ENCODE results near the gene UGT1A10.
"Not testable (repeated sequence)": the region's sequence is repeated elsewhere in the genome, so short reads cannot be mapped to it uniquely, and the experiment has no call there.

Gene UGT1A10

GRCh38 chr2:233691443-233692433 is 55.5 kb downstream of the UGT1A10 start:
- no peak for DNase-seq (ENCODE audit: extremely low read depth in 1 of 2, low read depth in 1 of 2)

- DNase-seq (ENCODE audit: extremely low read depth in 1 of 2, low read depth in 1 of 2): no peak
Observed at GRCh38 chr2:233692648-233693047, 56.4 kb downstream of the UGT1A10 start, which contains the start of gene UGT1A6. UGT1A6 (plus strand) TSS chr2:233692890; CDS start chr2:233693005, 115 bp downstream.

- no peak for DNase-seq (ENCODE audit: extremely low read depth in 1 of 2, low read depth in 1 of 2)
Observed at GRCh38 chr2:233693963-233694362, 57.7 kb downstream of the UGT1A10 start.

- no peak for DNase-seq (ENCODE audit: extremely low read depth in 1 of 2, low read depth in 1 of 2)
Observed at GRCh38 chr2:233698740-233699139, 62.5 kb downstream of the UGT1A10 start.

GRCh38 chr2:233699424-233700027 is 63.3 kb downstream of the UGT1A10 start:
- DNase-seq (ENCODE audit: extremely low read depth in 1 of 2, low read depth in 1 of 2): no peak

- DNase-seq (ENCODE audit: extremely low read depth in 1 of 2, low read depth in 1 of 2): no peak
Observed at GRCh38 chr2:233700028-233700635, 63.9 kb downstream of the UGT1A10 start.

GRCh38 chr2:233700842-233701241 is 64.6 kb downstream of the UGT1A10 start:
- DNase-seq (ENCODE audit: extremely low read depth in 1 of 2, low read depth in 1 of 2): not testable (repeated sequence)

GRCh38 chr2:233702238-233702637 is 66.0 kb downstream of the UGT1A10 start:
- DNase-seq (ENCODE audit: extremely low read depth in 1 of 2, low read depth in 1 of 2): no peak

- no peak for DNase-seq (ENCODE audit: extremely low read depth in 1 of 2, low read depth in 1 of 2)
Observed at GRCh38 chr2:233705911-233706506, 69.8 kb downstream of the UGT1A10 start.

GRCh38 chr2:233706720-233707119 is 70.5 kb downstream of the UGT1A10 start:
- no peak for DNase-seq (ENCODE audit: extremely low read depth in 1 of 2, low read depth in 1 of 2)

GRCh38 chr2:233707940-233708644 is 71.8 kb downstream of the UGT1A10 start:
- DNase-seq (ENCODE audit: extremely low read depth in 1 of 2, low read depth in 1 of 2): no peak

- no peak for DNase-seq (ENCODE audit: extremely low read depth in 1 of 2, low read depth in 1 of 2)
Observed at GRCh38 chr2:233708942-233709341, 72.7 kb downstream of the UGT1A10 start.

- peak; percentile 34 to 55 for DNase-seq (ENCODE audit: extremely low read depth in 1 of 2, low read depth in 1 of 2)
Observed at GRCh38 chr2:233711312-233712008, 75.2 kb downstream of the UGT1A10 start.

GRCh38 chr2:233712611-233713261 is 76.5 kb downstream of the UGT1A10 start, which contains the start of gene UGT1A5:
UGT1A5 (plus strand) TSS chr2:233712907; CDS start chr2:233712992, 85 bp downstream.
- no peak for DNase-seq (ENCODE audit: extremely low read depth in 1 of 2, low read depth in 1 of 2)

GRCh38 chr2:233713262-233713615 is 77.0 kb downstream of the UGT1A10 start:
- no peak for DNase-seq (ENCODE audit: extremely low read depth in 1 of 2, low read depth in 1 of 2)

GRCh38 chr2:233714121-233714520 is 77.9 kb downstream of the UGT1A10 start:
- no peak for DNase-seq (ENCODE audit: extremely low read depth in 1 of 2, low read depth in 1 of 2)

GRCh38 chr2:233718552-233718951 is 82.3 kb downstream of the UGT1A10 start, which contains the start of gene UGT1A4:
UGT1A4 (plus strand) TSS chr2:233718736; CDS start chr2:233718821, 85 bp downstream.
- DNase-seq (ENCODE audit: extremely low read depth in 1 of 2, low read depth in 1 of 2): no peak

- DNase-seq (ENCODE audit: extremely low read depth in 1 of 2, low read depth in 1 of 2): no peak
Observed at GRCh38 chr2:233728723-233729301, 92.6 kb downstream of the UGT1A10 start, which contains the start of gene UGT1A3. UGT1A3 (plus strand) TSS chr2:233729042; CDS start chr2:233729127, 85 bp downstream.

Data from activated CD8-positive, alpha-beta memory T cell treated with anti-CD3 and anti-CD28 coated beads for 1 hour (primary cell).